AG04449 (cell line): Measurements from ENCODE around the gene NFS1.
"Not testable (repeated sequence)": the region's sequence is repeated elsewhere in the genome, so short reads cannot be mapped to it uniquely, and the experiment has no call there.

Source experiments
- CTCF ChIA-PET: fragments of 350-600 bp; formaldehyde crosslinking; extraction: SDS; loops from one replicate; lab custom pipeline; 2021; ENCODE audit warnings: antibody characterized with exemption; lab: Yijun Ruan, JAX
- POLR2A ChIA-PET: fragments of 400-600, 350-600 bp; formaldehyde crosslinking; extraction: SDS; loops from one replicate; lab custom pipeline; 2020; ENCODE audit warnings: antibody characterized with exemption, inconsistent platforms; lab: Yijun Ruan, JAX
- DNase-seq: peaks from one replicate; pipeline ENCODE4 v3.0.0-alpha.2; 2010; ENCODE audit warnings: low read depth, low spot score
- H3K4me3 ChIP-seq: 2 replicates; pipeline ENCODE4 v1.5.1; 2011; ENCODE audit warnings: low read depth, mild to moderate bottlenecking, control low read depth, low read length
- TF ChIP-seq, protein P1 (sequence below): IDR thresholded peaks from one replicate; pipeline ENCODE4 v1.5.1; 2011; ENCODE audit warnings: mild to moderate bottlenecking, moderate library complexity, low read length, control low read depth, inconsistent platforms; ENCODE audit not compliant: insufficient read depth; ENCODE audit errors: missing control alignments

NFS1 gene

DNA sequence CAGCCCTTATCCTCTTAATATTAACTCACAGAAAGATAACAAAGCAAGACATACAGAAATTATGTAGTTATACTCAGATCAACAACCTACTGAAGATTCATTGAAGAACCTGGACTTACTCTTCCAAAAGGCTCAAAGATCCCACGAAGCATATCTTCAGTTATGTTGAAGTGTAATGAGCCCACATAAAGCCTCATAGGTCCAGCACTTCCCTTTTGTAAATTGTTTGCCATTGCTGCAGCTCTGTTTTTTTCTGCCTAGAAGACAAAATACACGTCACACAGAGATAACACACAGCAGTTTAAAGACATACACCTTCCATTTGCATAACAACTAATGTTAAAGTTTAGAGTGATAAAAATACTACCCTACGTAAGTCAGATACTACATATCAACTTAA lies 22.5 kb upstream of the NFS1 start:
- H3K4me3 ChIP-seq = no peak overlapping the region
- POLR2A ChIA-PET = no interaction called here
- TF ChIP-seq, protein P1, sequence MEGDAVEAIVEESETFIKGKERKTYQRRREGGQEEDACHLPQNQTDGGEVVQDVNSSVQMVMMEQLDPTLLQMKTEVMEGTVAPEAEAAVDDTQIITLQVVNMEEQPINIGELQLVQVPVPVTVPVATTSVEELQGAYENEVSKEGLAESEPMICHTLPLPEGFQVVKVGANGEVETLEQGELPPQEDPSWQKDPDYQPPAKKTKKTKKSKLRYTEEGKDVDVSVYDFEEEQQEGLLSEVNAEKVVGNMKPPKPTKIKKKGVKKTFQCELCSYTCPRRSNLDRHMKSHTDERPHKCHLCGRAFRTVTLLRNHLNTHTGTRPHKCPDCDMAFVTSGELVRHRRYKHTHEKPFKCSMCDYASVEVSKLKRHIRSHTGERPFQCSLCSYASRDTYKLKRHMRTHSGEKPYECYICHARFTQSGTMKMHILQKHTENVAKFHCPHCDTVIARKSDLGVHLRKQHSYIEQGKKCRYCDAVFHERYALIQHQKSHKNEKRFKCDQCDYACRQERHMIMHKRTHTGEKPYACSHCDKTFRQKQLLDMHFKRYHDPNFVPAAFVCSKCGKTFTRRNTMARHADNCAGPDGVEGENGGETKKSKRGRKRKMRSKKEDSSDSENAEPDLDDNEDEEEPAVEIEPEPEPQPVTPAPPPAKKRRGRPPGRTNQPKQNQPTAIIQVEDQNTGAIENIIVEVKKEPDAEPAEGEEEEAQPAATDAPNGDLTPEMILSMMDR = no peak
- no peak for DNase-seq
- CTCF ChIA-PET = no interaction called here

DNA sequence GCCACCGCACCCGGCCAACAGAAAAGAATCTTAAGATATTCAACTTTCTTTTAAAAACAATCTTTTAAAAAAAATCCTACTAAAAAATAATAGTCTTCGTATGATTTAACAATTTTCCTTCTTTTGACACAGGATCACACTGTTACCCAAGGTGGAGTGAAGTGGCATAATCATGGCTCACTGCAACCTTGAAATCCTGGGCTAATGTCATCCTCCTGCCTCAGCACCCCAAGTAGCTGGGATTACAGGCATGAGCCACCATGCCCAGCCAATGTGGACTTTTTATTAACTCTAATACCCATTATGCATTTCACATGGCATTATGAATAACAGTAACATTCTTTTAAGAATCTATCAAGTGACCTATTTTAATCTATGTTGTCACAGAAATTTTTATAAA lies 22.1 kb upstream of the NFS1 start:
- CTCF ChIA-PET = no interaction called here
- POLR2A ChIA-PET = interaction anchor here (0.6 kb wide), 1 partner anchor 10 kb away, joined by 3 read pairs; no protein-coding TSS in a partner anchor
- TF ChIP-seq, protein P1 = no peak
- no peak overlapping the region for H3K4me3 ChIP-seq
- DNase-seq = no peak

DNA sequence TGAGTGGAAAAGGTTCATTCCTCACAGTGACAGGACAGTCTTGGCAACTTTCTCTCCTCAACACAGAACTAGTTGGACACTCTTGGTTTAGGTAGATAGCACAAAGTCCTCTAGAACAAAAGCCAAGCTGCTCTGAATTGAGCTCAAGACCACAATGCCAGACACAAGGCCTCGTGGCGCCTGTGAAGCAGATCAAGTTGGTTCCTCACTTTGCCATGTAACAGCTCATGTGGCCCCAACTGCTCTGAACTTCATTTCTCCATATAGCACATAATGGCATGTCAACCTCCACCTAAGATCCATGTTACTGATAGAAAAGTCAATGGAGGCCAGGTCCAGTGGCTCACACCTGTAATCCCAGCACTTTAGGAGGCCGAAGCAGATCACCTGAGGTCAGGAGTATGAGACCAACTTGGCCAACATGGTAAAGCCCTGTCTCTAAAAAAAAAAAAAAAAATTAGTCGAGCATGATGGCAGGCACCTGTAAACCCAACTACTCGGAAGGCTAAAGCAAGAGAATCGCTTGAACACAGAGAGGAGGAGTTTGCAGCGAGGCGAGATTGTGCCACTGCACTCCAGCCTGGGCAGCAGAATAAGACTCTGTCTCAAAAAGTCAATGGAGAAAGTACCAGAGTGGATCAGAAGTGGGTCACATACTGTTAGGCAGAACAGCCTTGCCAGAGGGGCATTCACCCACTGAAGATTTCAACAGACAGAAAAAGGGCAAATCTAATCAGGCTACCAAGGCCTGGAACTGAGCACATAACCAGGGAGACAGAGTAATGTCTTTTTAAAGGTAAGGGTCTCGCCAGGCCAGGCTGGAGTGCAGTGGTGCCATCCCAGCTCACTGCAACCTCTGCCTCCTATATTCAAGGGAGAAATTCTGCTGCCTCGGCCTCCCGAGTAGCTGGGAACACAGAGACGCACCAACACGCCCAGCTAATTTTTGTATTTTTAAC lies 21.3 kb upstream of the NFS1 start:
- CTCF ChIA-PET = interaction anchor here (0.8 to 2.3 kb wide), 6 partner anchors 9 to 164 kb away, joined by 3 to 13 read pairs (median 3); no protein-coding TSS in a partner anchor
- no peak overlapping the region for H3K4me3 ChIP-seq
- POLR2A ChIA-PET = interaction anchor here (0.6 to 1.9 kb wide), 4 partner anchors 10 to 170 kb away, joined by 3 to 7 read pairs (median 4); no protein-coding TSS in a partner anchor

DNA sequence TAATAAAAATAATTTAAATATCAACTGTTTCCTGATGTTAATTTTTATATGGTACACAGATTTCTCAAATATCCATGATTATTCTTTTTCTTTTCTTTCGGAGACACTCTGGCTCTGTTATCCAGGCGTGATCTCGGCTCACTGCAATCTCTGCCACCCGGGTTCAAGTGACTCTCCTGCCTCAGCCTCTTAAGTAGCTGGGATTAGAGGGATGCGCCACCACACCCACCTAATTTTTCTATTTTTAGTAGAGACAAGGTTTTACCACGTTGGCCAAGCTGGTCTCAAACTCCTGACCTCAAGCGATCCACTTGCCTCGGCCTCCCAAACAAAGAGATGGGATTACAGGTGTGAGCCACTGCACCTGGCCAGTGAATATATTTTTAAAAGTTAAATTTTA lies 20.6 kb upstream of the NFS1 start:
- TF ChIP-seq, protein P1 = no peak
- no peak overlapping the region for H3K4me3 ChIP-seq
- CTCF ChIA-PET = interaction anchor here (0.8 to 2.3 kb wide), 6 partner anchors 10 to 164 kb away, joined by 3 to 13 read pairs (median 3); no protein-coding TSS in a partner anchor
- DNase-seq = no peak
- POLR2A ChIA-PET = interaction anchor here (0.7 to 2.0 kb wide), 4 partner anchors 9 to 169 kb away, joined by 3 to 7 read pairs (median 6); no protein-coding TSS in a partner anchor

More for the DNA sequence above, 21.3 kb upstream of the NFS1 start:
- TF ChIP-seq, protein P1 = no peak
- no peak for DNase-seq

DNA sequence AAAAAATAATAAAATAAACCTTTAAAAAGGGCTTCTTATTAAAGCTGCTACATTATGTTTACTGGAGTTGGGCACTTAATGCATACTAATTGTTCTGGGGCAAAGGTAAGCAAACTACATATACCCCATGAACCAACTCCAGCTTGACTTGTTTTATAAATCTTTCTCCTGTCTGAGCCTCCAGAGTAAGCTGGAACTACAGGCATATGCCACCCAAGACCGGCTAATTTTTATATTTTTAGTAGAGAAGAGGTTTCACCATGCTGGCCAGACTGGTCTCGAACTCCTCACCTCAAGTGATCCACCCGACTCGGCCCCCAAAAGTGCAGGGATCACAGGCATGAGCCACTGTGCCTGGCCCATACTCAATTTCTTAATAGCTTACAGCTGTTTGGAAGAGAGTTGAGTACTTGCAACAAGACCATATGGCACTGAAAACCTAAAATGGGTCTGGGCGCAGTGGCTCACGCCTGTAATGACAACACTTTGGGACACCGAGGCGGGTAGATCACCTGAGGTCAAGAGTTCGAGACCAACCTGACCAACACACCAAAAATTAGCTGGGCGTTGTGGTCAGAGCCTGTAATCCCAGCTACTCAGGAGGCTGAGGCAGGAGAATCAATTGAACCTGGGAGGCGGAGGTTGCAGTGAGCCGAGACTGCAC lies 20.0 kb upstream of the NFS1 start:
- ChIA-PET POLR2A (interaction anchor here (0.7 to 2.0 kb wide), 5 partner anchors 10 to 20 kb away, joined by 3 to 7 read pairs (median 6); no protein-coding TSS in a partner anchor), CTCF (interaction anchor here (0.8 to 2.3 kb wide), 6 partner anchors 10 to 165 kb away, joined by 3 to 13 read pairs (median 3); no protein-coding TSS in a partner anchor)
- H3K4me3 ChIP-seq = no peak overlapping the region
- DNase-seq = no peak
- TF ChIP-seq, protein P1 = no peak

DNA sequence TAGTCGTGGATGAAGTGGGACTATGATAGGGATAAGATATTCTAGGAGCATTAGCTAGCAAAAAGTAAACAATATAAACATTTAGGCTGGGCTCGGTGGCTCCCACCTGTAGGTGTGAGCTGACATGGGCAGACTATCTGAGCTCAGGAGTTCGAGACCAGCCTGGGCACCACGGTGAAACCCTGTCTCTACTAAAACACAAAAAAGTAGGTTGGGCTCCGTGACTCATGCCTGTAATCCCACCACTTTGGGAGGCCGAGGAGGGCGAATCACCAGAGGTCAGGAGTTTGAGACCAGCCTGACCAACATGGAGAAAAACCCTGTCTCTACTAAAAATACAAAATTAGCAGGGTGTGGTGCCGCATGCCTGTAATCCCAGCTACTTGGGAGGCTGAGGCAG lies 19.2 kb upstream of the NFS1 start:
- not testable (repeated sequence) for DNase-seq, H3K4me3 ChIP-seq
- ChIA-PET CTCF (interaction anchor here (0.9 to 2.3 kb wide), 3 partner anchors 13 to 21 kb away, joined by 3 to 13 read pairs (median 5); no protein-coding TSS in a partner anchor), POLR2A (interaction anchor here (0.7 to 2.0 kb wide), 3 partner anchors 9 to 21 kb away, joined by 3 to 7 read pairs (median 3); no protein-coding TSS in a partner anchor)
